ENCODE measurements around the gene ZGLP1. TPM values are rescaled to one million over a fixed set of nuclear protein-coding genes. Genes with fewer than 3 reads are reported as not detected.

Gene ZGLP1
- total and polyA plus RNA-seq, 2 of the 13 experiments (the other 11 are each of a cell fraction or from before 2014, with no cell fraction given): 2.4 to 3.0 TPM

GRCh38 chr19:10270616-10271394, 38.8 kb downstream of the ZGLP1 start, which contains the start of gene ICAM1 (continued):
- TF ChIP-seq GLI4 (CRISPR knock-in tag; IDR thresholded peaks at IDR 0.05; ENCODE audit: borderline replicate concordance) (no peak; the same call in 1 of the 2 replicates), TFDP1 (CRISPR knock-in tag; IDR thresholded peaks at IDR 0.05; ENCODE audit: borderline replicate concordance) (peak; percentile 93; the same call in 1 of the 2 replicates), ZNF326 (CRISPR knock-in tag; IDR thresholded peaks at IDR 0.05; ENCODE audit: borderline replicate concordance) (no peak), RCOR2 (CRISPR knock-in tag; IDR thresholded peaks at IDR 0.05) (no peak), ZNF121 (CRISPR knock-in tag; IDR thresholded peaks at IDR 0.05) (peak; percentile 74), ONECUT2 (CRISPR knock-in tag; IDR thresholded peaks at IDR 0.05) (no peak), TAF1 (CRISPR knock-in tag; IDR thresholded peaks at IDR 0.05) (peak; percentile 90), HMG20B (CRISPR knock-in tag; conservative IDR thresholded peaks at IDR 0.05) (peak; percentile 75), ZNF253 (CRISPR knock-in tag; IDR thresholded peaks at IDR 0.05; ENCODE audit: borderline replicate concordance) (peak; percentile 82; the same call in 1 of the 2 replicates), ELF1 (CRISPR knock-in tag; IDR thresholded peaks at IDR 0.05) (peak; percentile 90), ZNF891 (CRISPR knock-in tag; IDR thresholded peaks at IDR 0.05) (peak; percentile 90), YY1 (IDR thresholded peaks at IDR 0.05; ENCODE audit: insufficient read depth, insufficient replicate concordance, low read depth, low read length) (no peak), ZNF263 (CRISPR knock-in tag; IDR thresholded peaks at IDR 0.05) (peak; percentile 62), PHF5A (CRISPR knock-in tag; IDR thresholded peaks at IDR 0.05; ENCODE audit: low read depth, unreplicated experiment) (no peak), ZNF737 (CRISPR knock-in tag; IDR thresholded peaks at IDR 0.05; ENCODE audit: borderline replicate concordance) (no peak), ZHX2 (IDR thresholded peaks at IDR 0.05; ENCODE audit: low read depth) (no peak; the same call in 1 of the 2 replicates), ZHX2 (CRISPR knock-in tag; IDR thresholded peaks at IDR 0.05; ENCODE audit: borderline replicate concordance) (no peak), MXD1 (CRISPR knock-in tag; IDR thresholded peaks at IDR 0.05) (peak; percentile 84)
- TF ChIP-seq, protein P1, sequence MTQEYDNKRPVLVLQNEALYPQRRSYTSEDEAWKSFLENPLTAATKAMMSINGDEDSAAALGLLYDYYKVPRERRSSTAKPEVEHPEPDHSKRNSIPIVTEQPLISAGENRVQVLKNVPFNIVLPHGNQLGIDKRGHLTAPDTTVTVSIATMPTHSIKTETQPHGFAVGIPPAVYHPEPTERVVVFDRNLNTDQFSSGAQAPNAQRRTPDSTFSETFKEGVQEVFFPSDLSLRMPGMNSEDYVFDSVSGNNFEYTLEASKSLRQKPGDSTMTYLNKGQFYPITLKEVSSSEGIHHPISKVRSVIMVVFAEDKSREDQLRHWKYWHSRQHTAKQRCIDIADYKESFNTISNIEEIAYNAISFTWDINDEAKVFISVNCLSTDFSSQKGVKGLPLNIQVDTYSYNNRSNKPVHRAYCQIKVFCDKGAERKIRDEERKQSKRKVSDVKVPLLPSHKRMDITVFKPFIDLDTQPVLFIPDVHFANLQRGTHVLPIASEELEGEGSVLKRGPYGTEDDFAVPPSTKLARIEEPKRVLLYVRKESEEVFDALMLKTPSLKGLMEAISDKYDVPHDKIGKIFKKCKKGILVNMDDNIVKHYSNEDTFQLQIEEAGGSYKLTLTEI (CRISPR knock-in tag; conservative IDR thresholded peaks at IDR 0.05): no peak
- TF ChIP-seq, protein P2, sequence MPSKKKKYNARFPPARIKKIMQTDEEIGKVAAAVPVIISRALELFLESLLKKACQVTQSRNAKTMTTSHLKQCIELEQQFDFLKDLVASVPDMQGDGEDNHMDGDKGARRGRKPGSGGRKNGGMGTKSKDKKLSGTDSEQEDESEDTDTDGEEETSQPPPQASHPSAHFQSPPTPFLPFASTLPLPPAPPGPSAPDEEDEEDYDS (CRISPR knock-in tag; IDR thresholded peaks at IDR 0.05): peak; percentile 98

All from HepG2 (cell line).